Gastrocnemius medialis (tissue), 4 donors: Measurements from ENCODE around the gene PRKAB1. TPM values are rescaled to one million over a fixed set of nuclear protein-coding genes. Genes with fewer than 3 reads are reported as not detected.

ENCODE experiments used
- ATAC-seq, 2 donors: fragments of 150-250 bp; one replicate each; pipeline ENCODE4 v1.9.1; 2016
- DNase-seq, 2 donors: peaks; one replicate each; pipeline ENCODE4 v3.0.0-alpha.2; 2019
- H3K27ac ChIP-seq, 4 donors: fragments of 200-600 bp; sonication (generic); 1 replicate in 1 of 4; 2 replicates in 3 of 4; pipeline ENCODE4 v1.5.1; 2016 to 2018; ENCODE audit warnings: mild to moderate bottlenecking in 2 of 4, moderate library complexity in 1 of 4
- H3K27me3 ChIP-seq, 3 donors: fragments of 200-600 bp; sonication (generic) in 2 of 3; 1 replicate in 1 of 3; 2 replicates in 2 of 3; pipeline versions ENCODE4 v1.5.1 to v1.6.0; 2016 to 2019; ENCODE audit warnings: mild to moderate bottlenecking in 1 of 3, moderate library complexity in 1 of 3
- H3K36me3 ChIP-seq, 2 donors: fragments of 200-600 bp; sonication (generic) in 1 of 2; one replicate each; pipeline ENCODE4 v1.5.1; 2017 to 2018
- H3K4me1 ChIP-seq, 2 donors: fragments of 200-600 bp; sonication (generic) in 1 of 2; one replicate each; pipeline ENCODE4 v1.5.1; 2016 to 2017; ENCODE audit warnings: mild to moderate bottlenecking in 2 of 2
- H3K4me3 ChIP-seq, 4 donors: fragments of 200-600 bp; sonication (generic) in 3 of 4; 1 replicate in 1 of 4; 2 replicates in 3 of 4; pipeline ENCODE4 v1.5.1; 2016 to 2019; ENCODE audit warnings: mild to moderate bottlenecking in 2 of 4
- H3K9me3 ChIP-seq, 3 donors: fragments of 200-600 bp; sonication (generic) in 2 of 3; 1 replicate in 1 of 3; 2 replicates in 2 of 3; pipeline ENCODE4 v1.5.1; 2016 to 2019
- POLR2A ChIP-seq, 2 donors: fragments of 450-650 bp; IDR thresholded peaks; one replicate each; pipeline ENCODE4 v1.6.1; 2017; ENCODE audit warnings: antibody characterized with exemption in 2 of 2, mild to moderate bottlenecking in 2 of 2, moderate library complexity in 2 of 2
- in situ Hi-C, 4 donors: fragments of 200-750 bp; cut with MboI; loops; one replicate each; pipeline versions ENCODE4 v1.15.0 to v1.8.0; 2017; ENCODE audit warnings: low sequenced_read_pairs in 4 of 4
- intact Hi-C: fragments of 100-400 bp; cut with DNase I; formaldehyde crosslinking; loops from one replicate; pipeline ENCODE4 v1.15.1; 2023; ENCODE audit warnings: low total_unique reads
- total RNA-seq, 4 donors: library from RNA; depleted of rRNA; stranded (reverse); fragments of >200 nt; gene quantifications; one replicate each; pipeline versions ENCODE4 v1.1.0 to v1.2.3, GENCODE V29; 2016
- TF ChIP-seq, protein P1 (sequence below), 5 experiments: fragments of 450-650 bp in 3 of 5; fragments of 200-600 bp in 2 of 5; sonication (generic) in 2 of 5; IDR thresholded peaks in 4 of 5; conservative IDR thresholded peaks in 1 of 5; 1 replicate in 4 of 5; 2 replicates in 1 of 5; pipeline ENCODE4 v1.5.1; 2016 to 2019; ENCODE audit warnings: antibody characterized with exemption in 5 of 5, mild to moderate bottlenecking in 3 of 5, moderate library complexity in 3 of 5

The PRKAB1 gene
- total RNA-seq, 4 donors from 2014 or later: 7.1 to 21.0 (median 17.6) TPM

DNA sequence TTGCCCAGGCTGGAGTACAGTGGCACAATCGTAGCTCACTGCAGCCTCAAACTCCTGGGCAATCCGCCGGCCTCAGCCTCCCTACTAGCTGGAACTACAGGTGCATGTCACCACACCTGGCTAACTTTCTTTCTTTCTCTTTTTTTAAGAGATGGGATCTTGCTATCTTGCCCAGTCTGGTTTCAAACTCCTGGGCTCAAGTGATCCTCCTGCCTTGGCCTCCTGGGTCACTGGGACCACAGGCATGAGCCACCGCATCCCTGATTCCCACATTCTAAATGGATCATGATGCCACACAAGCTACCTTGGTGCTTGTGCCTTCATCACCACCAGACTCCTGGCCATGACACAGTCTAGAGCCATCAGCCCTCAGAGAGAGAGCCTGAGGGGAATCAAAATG is 43.8 kb downstream of the PRKAB1 start:
- H3K27me3 ChIP-seq: no peaks in the 10 kb centered on the region
- peaks cover 27 to 32% of the 10 kb centered on the region in 2 donors for H3K4me1 ChIP-seq
- no peak for ATAC-seq
- no peaks in the 10 kb centered on the region for H3K36me3 ChIP-seq
- H3K27ac ChIP-seq: no peak overlapping the region
- no peaks in the 10 kb centered on the region for H3K9me3 ChIP-seq
- DNase-seq: no peak
- TF ChIP-seq, protein P1, sequence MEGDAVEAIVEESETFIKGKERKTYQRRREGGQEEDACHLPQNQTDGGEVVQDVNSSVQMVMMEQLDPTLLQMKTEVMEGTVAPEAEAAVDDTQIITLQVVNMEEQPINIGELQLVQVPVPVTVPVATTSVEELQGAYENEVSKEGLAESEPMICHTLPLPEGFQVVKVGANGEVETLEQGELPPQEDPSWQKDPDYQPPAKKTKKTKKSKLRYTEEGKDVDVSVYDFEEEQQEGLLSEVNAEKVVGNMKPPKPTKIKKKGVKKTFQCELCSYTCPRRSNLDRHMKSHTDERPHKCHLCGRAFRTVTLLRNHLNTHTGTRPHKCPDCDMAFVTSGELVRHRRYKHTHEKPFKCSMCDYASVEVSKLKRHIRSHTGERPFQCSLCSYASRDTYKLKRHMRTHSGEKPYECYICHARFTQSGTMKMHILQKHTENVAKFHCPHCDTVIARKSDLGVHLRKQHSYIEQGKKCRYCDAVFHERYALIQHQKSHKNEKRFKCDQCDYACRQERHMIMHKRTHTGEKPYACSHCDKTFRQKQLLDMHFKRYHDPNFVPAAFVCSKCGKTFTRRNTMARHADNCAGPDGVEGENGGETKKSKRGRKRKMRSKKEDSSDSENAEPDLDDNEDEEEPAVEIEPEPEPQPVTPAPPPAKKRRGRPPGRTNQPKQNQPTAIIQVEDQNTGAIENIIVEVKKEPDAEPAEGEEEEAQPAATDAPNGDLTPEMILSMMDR (IDR thresholded peaks at IDR 0.05 in 4 of 5, conservative IDR thresholded peaks at IDR 0.05 in 1 of 5): no peak
- TF ChIP-seq POLR2A (IDR thresholded peaks at IDR 0.05): no peak
- in situ Hi-C loops (no loop called here), intact Hi-C loops (no loop called here)
- no peak overlapping the region for H3K4me3 ChIP-seq

DNA sequence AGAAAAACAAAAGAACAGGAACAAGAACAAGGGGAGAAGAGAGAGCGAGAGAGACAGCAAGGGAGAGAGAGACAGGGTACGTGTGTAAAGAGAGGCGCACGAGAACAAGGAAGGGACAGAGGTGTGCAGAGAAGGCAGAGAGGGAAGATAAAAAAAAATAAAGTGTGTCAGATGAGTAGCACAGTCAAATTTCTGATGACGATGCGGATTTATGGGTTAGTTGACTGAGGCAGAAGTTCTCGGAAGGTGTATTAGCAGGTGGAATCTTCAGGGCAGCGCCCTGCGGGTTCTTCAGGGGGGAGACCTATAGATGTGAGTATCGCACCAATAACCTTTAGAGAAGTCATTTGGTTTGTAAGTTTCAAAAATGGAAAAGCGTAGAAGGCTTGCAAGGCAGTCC is 44.8 kb downstream of the PRKAB1 start:
- DNase-seq (no peak), ATAC-seq (no peak)
- intact Hi-C loops: no loop called here
- Histone ChIP-seq H3K4me3 (no peak overlapping the region), H3K27ac (no peak overlapping the region), H3K9me3 (no peaks in the 10 kb centered on the region), H3K27me3 (no peaks in the 10 kb centered on the region), H3K36me3 (no peaks in the 10 kb centered on the region), H3K4me1 (peaks cover 31 to 38% of the 10 kb centered on the region in 2 donors)
- TF ChIP-seq, protein P1 (IDR thresholded peaks at IDR 0.05 in 4 of 5, conservative IDR thresholded peaks at IDR 0.05 in 1 of 5): no peak
- TF ChIP-seq POLR2A (IDR thresholded peaks at IDR 0.05): no peak
- in situ Hi-C loops: no loop called here

DNA sequence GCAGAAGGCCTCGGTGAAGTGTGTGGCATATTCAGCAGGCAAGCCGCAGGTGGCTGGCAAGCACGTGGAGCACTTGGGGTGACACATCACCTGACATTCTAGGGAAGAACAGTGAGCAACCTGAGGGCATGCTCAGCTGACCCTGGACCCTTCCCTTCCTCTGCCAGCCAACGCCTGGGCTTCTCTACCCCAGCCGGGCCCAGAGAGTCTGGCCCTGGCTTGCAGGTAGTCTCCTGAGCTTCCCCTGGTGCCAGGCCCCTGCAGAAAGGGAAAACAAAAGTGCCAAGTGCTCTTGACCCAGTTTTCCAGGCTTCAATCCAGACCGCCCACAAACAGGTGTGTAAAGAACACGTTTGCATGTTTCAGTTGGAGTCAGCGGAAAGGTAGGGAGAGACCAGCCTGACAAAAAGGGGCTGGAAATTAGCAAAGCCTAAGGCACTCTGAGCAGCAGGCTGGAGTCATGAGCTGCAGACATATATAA is 45.7 kb downstream of the PRKAB1 start:
- no peak for DNase-seq
- Histone ChIP-seq H3K4me3 (no peak overlapping the region), H3K9me3 (no peaks in the 10 kb centered on the region), H3K27ac (peak overlapping the region in 1 of 4 donors; percentile 31), H3K27me3 (no peaks in the 10 kb centered on the region), H3K36me3 (no peaks in the 10 kb centered on the region), H3K4me1 (peaks cover 31 to 38% of the 10 kb centered on the region in 2 donors)
- no peak for TF ChIP-seq POLR2A (IDR thresholded peaks at IDR 0.05)
- TF ChIP-seq, protein P1 (IDR thresholded peaks at IDR 0.05 in 4 of 5, conservative IDR thresholded peaks at IDR 0.05 in 1 of 5): no peak
- ATAC-seq: peak in 1 of 2 donors; percentile 4
- intact Hi-C loops: no loop called here
- in situ Hi-C loops: no loop called here

DNA sequence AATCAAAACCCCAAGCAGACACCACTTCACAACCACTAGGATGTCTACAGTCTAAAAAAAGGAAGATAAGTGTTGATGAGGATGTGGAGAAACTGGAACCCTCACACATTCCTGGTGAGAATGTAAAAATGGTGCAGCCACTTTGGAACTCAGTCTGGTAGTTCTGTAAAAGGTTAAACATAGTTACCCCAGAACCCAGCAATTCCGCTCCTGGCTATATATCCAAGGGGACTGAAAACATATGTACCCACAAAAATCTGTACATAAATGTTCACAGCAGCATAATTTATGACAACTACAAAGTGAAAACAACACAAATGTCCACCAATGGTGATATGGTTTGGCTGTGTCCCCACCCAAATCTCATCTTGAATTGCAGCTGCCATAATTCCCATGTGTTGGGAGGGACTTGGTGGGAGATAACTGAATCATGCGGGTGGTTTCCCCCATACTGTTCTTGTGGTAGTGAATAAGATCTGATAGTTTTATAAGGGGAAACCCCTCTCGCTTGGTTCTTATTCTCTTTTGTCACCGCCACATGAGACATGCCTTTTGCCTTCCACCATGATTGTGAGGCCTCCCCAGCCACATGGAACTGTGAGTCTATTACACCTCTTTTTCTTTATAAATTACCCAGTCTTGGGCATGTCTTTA is 46.8 kb downstream of the PRKAB1 start:
- Histone ChIP-seq H3K4me1 (peaks cover 31 to 38% of the 10 kb centered on the region in 2 donors), H3K27me3 (no peaks in the 10 kb centered on the region), H3K27ac (peak overlapping the region in 3 of 4 donors; percentile 78 to 88 (median 78)), H3K9me3 (no peaks in the 10 kb centered on the region), H3K36me3 (no peaks in the 10 kb centered on the region), H3K4me3 (no peak overlapping the region)
- TF ChIP-seq POLR2A (IDR thresholded peaks at IDR 0.05): no peak
- TF ChIP-seq, protein P1 (IDR thresholded peaks at IDR 0.05 in 4 of 5, conservative IDR thresholded peaks at IDR 0.05 in 1 of 5): no peak
- DNase-seq: no peak
- ATAC-seq: no peak
- intact Hi-C loops (no loop called here), in situ Hi-C loops (no loop called here)
